Renal cortex interstitium (tissue), 11 donors: Measurements from ENCODE around the gene NUFIP1. TPM values are rescaled to one million over a fixed set of nuclear protein-coding genes. Genes with fewer than 3 reads are reported as not detected.
"Not testable (repeated sequence)": the region's sequence is repeated elsewhere in the genome, so short reads cannot be mapped to it uniquely, and the experiment has no call there.

Experiments
- DNase-seq, 11 donors: peaks; one replicate each; pipeline ENCODE4 v3.0.0-alpha.2; 2013; ENCODE audit warnings: low read depth in 9 of 11, low spot score in 4 of 11; ENCODE audit errors: extremely low read depth in 1 of 11
- polyA plus RNA-seq, 3 donors: library from polyadenylated mRNA; unstranded; fragments of 120-200 nt; gene quantifications; one replicate each; pipeline ENCODE4 v1.2.1, GENCODE V29; 2013; ENCODE audit not compliant: insufficient read length in 3 of 3

NUFIP1 gene
- polyA plus RNA-seq, 3 donors: 11.3 to 14.9 (median 12.5) TPM

DNA sequence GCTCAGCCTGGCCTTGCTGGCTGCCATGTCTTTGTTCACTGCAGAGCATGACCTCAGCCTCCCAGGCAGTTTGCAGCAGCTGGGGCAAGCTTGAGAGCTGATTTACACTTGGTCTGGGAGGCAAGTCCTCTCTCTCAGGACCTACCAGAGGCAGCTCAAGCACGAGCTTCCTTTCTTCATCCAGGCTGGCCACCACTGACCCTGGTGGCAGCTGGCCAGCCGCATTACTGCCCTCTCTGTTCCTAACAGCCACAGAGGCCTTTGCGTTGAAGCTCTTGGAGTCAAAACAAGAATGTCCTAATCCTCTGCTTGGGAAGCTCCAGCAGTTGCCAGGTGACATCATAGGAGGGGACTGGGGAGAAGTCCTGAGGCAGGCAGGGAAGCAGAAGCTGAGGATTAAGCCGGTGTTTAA is 85.7 kb downstream of the NUFIP1 start:
- DNase-seq: no peak

DNA sequence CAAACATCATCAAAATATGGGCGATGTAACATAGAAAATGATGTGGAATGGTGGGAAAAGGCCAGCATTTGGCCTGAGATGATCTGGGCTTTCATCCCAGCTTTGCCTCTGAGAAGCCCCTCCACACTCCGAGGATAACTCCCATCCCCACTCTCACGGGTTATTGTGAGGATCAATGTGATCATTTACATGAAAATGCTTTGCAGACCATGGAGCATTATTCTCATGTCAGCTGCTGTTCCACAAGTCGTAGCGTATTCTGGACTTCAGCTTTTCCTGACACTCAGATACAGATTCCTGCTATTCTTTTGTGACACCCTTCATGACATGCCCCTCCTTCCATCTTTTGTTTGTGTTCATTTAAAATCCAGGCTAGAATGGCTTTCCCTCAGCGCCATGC is 86.5 kb downstream of the NUFIP1 start:
- DNase-seq: no peak

DNA sequence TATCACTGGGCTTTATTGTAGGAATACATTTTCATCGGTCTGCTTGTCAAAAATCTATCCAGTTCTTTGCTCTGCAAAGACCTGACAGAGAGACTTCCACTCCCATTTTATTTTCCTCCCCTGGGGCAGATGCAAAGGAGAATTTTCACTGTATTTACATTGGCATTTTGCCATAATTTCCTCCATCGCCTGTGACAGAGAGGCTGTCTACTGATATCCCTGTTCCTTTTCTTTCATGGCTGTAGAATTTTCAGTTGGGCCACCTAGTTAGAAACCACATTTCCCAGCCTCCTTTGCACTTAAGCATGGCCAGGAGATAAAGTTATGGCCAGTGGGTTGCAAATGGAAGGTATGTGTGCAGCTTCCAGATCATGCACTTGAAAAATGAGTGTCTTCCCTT is 89.3 kb downstream of the NUFIP1 start:
- DNase-seq: no peak

GRCh38 chr13:44898308-44898707 is 91.0 kb downstream of the NUFIP1 start:
- DNase-seq: not testable (repeated sequence)

DNA sequence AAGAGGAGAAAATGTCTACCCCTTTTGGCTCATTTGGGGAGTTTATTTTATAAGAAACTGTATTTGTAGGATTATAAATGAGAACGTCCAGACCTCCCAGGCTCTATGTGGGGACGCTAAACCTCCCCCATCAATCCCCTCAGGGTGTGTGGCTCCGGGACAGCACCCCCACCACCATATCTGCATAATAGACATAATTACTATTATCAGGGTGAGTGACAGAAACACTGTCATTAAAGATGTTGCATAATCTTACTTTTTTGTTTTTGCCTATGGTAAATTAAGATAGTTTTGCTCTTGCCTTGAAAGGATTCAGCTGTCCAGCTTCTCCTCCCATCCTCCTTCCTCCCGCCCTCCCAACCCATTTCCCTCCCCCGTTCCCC is 93.3 kb downstream of the NUFIP1 start:
- no peak for DNase-seq

DNA sequence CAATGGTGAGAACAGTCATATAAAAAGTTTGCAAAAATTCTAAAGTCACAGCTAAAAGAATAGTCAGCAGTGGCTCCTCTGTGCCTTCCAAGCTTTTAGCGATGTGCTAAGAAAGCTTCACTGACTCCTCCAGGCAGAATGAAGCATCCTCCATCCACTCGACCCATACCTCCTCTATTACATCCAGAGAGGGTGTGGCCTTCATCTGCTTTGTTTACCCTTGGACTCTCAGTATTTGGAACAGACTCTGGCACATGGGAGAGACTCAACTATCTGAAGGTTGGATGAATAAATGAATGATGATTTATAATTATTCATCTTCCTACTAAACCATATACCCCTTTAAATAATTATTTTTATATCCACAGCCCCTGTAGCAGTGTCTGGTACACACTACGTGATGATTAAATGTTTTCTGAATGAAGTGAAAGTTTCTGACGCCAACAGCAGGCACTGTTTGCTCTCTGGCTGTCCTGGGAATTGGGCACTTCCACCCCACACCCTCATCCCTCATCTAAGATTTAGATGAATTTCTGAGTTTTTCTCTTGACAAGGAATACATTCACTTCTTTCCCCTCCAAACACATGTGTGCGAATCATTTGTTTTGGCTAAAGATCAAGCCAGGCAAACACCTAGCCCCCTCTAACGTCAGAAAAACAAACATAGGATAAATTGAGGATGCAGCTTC is 93.9 kb downstream of the NUFIP1 start:
- DNase-seq: no peak

- DNase-seq: no peak
These were observed 95.1 kb downstream of the NUFIP1 start for GRCh38 chr13:44894001-44894770.

Other genes with a start within 250 kb of the NUFIP1 start
- gene GPALPP1, start 67 bp upstream of the NUFIP1 start, polyA plus RNA-seq: 10 to 100 TPM; 50.5 to 60.3 (median 53.6) TPM
- 10 to 100 TPM; 25.5 to 29.9 (median 27.3) TPM for gene GTF2F2, start 131.0 kb upstream of the NUFIP1 start, polyA plus RNA-seq
- under 1 TPM; 0.45 to 0.61 (median 0.61) TPM for gene KCTD4, start 211.6 kb upstream of the NUFIP1 start, polyA plus RNA-seq